Astrocyte of the cerebellum (primary cell): ENCODE results near the gene RANBP10.
A peak's percentile ranks its signal among the peaks of the same experiment; 100 is the strongest.
"Not testable (repeated sequence)": the region's sequence is repeated elsewhere in the genome, so short reads cannot be mapped to it uniquely, and the experiment has no call there.

ENCODE experiments used
- DNase-seq: peaks from one replicate; pipeline ENCODE4 v3.0.0-alpha.2; 2011; ENCODE audit warnings: low read depth
- H3K4me3 ChIP-seq: 2 replicates; pipeline ENCODE4 v1.5.1; 2011; ENCODE audit warnings: mild to moderate bottlenecking, low read depth, low read length, moderate library complexity
- in situ Hi-C: cut with HindIII; loops from 2 replicates; pipeline ENCODE4 v1.10.0; 2017; ENCODE audit warnings: low sequenced_read_pairs
- TF ChIP-seq, protein P1 (sequence below): IDR thresholded peaks from 2 replicates; pipeline ENCODE4 v1.5.1; 2012; ENCODE audit warnings: low read length, low read depth, moderate library complexity, mild to moderate bottlenecking; ENCODE audit errors: missing control alignments

RANBP10 gene

GRCh38 chr16:67841198-67841815 is 34.9 kb upstream of the RANBP10 start:
- in situ Hi-C loops, result no loop called here
- DNase-seq, result no peak
- TF ChIP-seq, protein P1, sequence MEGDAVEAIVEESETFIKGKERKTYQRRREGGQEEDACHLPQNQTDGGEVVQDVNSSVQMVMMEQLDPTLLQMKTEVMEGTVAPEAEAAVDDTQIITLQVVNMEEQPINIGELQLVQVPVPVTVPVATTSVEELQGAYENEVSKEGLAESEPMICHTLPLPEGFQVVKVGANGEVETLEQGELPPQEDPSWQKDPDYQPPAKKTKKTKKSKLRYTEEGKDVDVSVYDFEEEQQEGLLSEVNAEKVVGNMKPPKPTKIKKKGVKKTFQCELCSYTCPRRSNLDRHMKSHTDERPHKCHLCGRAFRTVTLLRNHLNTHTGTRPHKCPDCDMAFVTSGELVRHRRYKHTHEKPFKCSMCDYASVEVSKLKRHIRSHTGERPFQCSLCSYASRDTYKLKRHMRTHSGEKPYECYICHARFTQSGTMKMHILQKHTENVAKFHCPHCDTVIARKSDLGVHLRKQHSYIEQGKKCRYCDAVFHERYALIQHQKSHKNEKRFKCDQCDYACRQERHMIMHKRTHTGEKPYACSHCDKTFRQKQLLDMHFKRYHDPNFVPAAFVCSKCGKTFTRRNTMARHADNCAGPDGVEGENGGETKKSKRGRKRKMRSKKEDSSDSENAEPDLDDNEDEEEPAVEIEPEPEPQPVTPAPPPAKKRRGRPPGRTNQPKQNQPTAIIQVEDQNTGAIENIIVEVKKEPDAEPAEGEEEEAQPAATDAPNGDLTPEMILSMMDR, result no peak
- peak overlapping the region; percentile 85 for H3K4me3 ChIP-seq

GRCh38 chr16:67837811-67838210 is 31.5 kb upstream of the RANBP10 start:
- no peak overlapping the region for H3K4me3 ChIP-seq
- TF ChIP-seq, protein P1, result no peak
- in situ Hi-C loops, result no loop called here
- no peak for DNase-seq

DNA sequence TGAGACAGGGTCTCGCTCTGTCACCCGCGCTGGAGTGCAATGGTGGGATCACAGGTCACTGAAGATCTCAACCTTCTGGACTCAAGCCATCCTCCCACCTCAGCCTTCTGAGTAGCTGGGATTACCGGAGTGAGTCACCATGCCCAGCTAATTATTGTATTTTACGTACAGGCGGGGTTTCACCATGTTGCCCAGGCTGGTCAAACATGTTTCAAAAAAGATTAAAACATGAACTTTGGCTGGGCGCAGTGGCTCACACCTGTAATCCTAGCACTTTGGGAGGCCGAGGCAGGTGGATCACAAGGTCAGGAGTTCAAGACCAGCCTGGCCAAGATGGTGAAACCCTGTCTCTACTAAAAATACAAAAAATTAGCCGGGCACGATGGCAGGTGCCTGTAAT is 30.8 kb upstream of the RANBP10 start:
- DNase-seq, in situ Hi-C loops, H3K4me3 ChIP-seq: not testable (repeated sequence)

GRCh38 chr16:67834242-67834614 is 27.9 kb upstream of the RANBP10 start:
- in situ Hi-C loops, result no loop called here
- peak overlapping the region; percentile 82 for H3K4me3 ChIP-seq
- TF ChIP-seq, protein P1, result no peak
- DNase-seq, result no peak

GRCh38 chr16:67833415-67834241 is 27.3 kb upstream of the RANBP10 start:
- TF ChIP-seq, protein P1, result no peak
- H3K4me3 ChIP-seq, result peak overlapping the region; percentile 82
- peak; percentile 59 for DNase-seq
- in situ Hi-C loops, result no loop called here

DNA sequence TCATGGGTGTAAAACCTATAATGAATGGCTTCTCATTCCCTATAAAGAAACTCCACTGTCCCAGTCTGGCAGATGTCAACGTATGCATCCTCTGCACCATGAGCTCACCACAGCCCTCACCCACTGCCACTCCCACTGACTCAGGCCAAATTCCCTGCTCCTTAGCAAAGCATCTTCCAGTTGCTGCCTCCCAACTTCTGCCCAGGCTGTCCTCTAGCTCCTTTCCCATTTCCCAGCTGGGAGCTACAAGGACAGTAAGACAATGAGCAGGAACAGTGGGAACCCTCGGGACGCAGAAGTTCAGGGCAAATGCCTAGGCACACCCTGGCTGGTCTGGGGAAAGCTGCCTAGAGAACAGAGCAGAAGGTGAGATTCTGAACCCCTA is 26.7 kb upstream of the RANBP10 start:
- peak overlapping the region; percentile 82 for H3K4me3 ChIP-seq
- no peak for DNase-seq
- in situ Hi-C loops, result no loop called here
- TF ChIP-seq, protein P1, result no peak

DNA sequence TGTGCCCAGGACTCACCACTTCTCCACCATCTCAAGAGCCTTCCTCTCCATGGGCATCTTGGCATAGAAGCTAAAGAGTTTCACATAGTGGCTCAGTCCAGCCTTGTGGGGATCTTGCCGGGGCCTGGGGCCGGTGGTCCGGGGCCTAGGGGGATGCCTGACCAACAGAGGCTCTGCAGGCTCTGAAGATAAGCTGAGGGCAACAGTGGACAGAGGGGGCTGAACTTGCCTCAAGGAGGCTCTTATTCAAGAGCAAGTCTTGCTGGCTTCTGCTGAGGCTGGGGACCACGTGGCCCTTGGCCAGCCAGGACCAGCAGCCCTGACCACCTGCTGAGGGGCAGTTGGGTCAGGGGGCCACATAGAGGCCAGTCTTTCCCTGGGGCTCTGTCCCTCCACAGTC is 22.3 kb upstream of the RANBP10 start:
- no peak overlapping the region for H3K4me3 ChIP-seq
- TF ChIP-seq, protein P1, result no peak
- no peak for DNase-seq
- in situ Hi-C loops, result no loop called here
